HG02763 (cell line): Measurements from ENCODE around the gene PCED1B.

Experiments used
- ATAC-seq: cut with Tn5 transposase; IDR thresholded peaks from one replicate; pipeline ENCODE4 v1.9.1; 2021; ENCODE audit warnings: mild to moderate bottlenecking, moderate library complexity; ENCODE audit not compliant: unreplicated experiment

PCED1B gene

DNA sequence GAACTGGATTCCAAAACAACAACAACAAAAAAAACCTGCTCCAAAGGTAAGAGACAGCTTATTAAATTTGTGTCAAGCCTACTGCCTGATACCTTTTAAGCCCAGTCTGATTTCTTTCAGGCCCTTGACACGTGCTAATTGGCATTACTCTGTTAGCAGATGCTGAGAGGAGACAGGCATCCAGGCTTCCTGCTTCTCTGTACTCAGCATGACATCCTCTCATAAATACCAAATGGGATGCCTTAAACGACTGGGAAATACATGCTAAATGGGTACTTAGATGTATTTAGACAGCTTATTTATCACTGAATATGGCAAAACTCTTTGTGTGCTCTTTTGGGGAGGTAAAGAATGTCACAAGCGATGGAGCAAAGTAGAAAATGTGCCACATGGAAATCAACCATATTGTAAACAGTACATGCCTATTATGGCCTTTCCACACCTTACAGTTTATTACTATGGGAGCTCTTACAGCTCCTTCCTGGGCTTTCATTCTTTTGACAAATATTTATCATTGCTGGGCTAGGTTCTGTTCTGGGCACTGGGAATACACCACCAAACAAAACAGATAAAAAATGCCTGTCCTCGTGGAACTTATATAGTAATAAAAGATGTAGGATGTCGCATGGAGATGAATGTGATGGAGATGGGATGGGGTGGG lies 11.5 kb upstream of the PCED1B start:
- ATAC-seq = no peak

DNA sequence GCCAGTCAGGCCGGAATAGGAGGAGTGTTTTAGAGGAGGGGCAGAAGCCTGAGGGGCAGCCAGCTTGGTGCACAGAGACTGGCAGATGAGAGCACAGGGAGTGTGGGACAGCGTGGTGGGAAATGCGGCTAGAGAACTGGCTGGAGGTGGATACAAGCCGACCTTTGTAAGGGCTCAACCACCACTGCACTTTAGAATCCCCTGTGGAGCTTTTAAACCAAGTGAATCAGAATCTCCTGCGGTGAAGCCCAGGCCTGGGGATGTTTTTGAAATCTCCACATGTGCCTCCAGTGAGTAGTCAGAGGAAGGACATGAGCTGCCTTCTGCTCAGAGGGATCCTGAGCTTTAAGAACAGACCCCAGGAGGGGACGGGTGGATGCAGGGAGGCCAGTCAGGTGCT lies 10.9 kb upstream of the PCED1B start:
- ATAC-seq = no peak

DNA sequence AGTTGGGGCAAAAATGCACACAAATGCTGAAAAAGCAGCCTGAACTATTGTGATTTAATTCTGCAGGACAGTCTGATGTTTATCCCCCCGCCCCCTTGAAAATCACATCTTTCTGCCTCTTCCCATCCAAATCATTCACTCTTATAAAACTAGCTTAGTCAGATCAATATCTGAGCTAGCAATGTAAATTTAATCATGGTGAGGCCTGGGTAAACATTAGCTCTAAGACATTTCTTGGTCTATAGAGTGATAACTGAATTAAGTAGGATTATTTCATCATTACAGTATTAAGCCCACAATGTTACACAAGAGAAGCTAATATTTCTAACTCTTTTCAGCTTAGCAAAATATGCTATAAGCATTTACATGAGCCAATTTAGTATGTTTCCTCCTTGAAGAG lies 9.1 kb upstream of the PCED1B start:
- no peak for ATAC-seq

DNA sequence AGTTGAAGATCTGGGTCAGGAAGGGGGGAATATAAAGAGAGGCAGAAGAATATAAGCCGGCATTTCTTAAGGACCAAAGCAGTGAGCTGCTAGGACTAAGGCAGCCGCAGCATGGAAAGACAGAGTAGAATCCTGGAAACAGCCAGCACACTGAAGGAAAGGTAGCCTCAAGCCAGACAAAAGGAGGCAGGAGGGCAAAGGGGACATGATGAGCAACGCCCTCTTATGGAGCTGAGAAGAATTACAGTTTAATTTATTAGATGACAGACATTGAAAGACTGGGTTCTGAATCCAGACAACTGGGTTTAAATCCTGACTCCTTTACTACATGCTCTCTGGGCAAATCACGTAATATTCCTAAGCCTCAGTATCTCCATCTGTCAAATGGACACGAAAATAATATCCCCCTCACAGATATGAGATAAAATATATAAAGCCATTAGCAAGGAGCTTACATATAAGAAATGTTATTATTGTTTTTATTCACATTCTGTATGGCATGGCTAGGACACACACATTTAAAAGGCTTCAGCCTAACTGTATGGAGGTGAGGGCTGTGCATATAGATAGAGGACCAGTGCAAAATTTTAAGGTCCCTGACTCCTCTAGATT lies 8.1 kb upstream of the PCED1B start:
- no peak for ATAC-seq

DNA sequence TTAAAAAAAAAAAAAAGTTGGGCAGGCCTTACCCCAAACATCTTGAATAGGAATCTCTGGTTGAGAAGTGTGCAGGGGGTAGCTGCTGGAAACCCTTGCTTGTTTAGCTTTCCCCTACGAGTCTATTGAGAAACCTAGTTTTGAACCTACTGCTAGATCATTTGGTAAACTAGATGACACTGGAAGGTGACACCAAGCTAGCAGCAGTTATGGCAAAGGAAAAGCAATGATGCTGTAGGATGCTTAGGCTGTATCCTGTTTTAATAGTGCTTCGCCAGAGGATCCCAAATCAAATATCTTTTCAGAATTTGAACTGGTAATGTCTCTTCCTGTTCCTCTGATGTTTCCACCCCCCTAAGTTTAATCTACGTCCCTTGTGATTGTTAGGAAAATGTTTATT lies 5.5 kb upstream of the PCED1B start:
- ATAC-seq = no peak

DNA sequence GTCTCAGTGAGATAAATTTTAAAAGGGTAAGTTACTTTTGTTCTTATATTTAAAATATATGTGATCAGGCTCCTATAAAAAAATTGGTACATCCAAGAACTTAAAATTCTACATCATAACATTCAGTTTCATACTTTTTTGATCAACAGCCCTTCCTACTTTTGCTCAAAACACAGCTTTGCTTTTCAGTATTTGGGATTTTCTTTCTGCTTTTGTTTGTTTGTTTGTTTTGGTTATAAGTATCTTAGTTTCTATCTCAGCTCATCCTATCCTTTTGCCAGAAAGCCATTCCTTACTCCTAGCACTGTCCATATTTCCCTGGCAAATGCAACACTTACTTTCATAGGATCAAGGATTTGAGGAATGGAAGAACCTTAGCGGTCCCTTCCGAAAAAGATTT lies 4.7 kb upstream of the PCED1B start:
- no peak for ATAC-seq

DNA sequence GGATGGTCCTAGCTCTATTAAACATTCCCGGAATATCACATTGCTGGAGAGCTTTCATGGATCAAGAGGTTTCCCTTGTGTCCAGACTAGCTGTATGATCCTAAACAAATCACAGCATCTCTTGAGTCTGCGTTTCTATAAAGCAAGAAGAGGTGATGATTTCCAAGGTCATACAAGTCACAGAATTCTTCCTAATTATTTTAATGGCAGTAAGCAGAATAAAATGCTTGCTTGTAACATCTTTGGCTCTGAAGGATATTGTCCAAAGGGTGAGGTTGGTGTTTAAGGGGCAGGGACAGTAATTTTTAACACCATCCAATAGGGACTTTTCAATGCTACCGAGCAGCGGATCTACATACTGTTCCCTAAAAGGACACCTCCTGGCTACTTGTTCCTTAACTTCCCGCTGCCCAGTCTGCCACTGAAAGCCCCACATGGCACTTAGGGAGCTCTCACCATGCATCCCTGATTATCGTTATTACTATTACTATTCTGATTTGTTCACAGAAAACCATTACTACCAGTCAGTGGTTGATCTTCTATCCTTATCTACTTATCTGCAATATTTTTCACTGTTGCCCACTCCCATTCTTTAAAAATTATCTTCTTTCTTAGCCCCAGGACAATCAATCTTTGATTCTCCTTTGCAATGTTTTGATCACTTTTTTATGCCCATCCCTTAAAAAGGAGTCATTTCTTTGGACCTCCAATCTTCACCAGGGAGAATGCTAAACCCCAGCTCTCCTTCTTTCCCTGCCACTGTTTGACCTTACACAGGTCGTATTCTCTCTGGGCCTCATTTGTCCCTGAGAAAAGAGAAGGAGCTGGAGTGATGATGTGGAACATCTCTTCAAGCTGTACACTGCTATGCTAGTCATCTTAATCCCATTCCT lies 4.0 kb upstream of the PCED1B start:
- ATAC-seq = no peak

DNA sequence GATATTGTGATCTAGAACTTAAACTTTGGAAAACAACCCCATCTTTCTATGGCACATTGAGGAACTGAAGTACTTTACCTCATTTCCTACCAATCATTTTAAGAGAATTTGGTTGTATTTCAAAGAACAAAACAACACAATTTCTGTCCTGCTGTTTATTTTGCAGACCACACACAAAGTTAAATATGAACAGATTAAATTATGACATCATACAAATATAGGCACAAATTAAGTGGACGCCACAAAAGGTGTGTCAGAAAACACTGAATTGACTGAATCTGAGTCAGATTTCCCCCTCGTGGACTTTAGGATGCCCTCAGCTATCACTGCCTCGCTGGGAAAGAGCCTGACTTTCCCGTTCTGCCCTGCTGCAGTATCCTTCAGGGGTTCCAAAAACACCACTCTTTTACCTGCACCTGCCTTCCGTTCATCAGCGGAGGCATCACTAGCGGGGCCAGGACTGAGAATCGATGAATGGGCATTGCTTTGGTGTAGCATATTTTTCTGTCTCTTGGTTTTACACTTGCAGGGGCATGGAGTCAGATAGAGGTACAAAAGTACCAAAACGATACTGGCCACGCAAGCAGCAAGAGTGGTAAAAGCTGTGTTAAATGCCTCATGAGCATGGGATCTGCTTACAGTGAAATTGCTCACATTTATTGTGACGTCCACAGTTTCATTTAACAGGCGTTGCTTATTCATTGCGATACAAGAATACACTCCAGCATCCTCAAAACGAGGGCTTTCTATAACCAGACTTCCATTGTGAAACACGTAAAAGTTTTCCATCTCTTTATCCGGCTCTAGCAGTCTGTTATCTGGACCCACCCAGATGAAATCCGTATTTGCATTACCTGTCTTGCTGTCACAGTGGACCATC lies 2.0 kb upstream of the PCED1B start:
- no peak for ATAC-seq

DNA sequence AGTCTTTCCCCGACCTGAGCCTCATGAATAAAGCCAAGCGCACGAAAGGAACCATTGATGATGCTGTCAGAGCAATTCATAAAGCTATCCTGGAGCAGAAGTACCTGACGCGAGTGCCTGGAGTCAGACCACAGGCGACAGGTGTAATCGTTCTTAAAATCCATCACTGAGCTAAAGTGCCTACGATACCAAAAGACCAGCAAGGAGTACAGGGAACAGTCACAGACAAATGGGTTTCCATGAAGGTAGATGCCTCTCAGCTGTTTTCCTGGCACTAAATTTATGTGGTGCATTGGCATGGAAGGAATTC lies 1.4 kb upstream of the PCED1B start:
- ATAC-seq = no peak

DNA sequence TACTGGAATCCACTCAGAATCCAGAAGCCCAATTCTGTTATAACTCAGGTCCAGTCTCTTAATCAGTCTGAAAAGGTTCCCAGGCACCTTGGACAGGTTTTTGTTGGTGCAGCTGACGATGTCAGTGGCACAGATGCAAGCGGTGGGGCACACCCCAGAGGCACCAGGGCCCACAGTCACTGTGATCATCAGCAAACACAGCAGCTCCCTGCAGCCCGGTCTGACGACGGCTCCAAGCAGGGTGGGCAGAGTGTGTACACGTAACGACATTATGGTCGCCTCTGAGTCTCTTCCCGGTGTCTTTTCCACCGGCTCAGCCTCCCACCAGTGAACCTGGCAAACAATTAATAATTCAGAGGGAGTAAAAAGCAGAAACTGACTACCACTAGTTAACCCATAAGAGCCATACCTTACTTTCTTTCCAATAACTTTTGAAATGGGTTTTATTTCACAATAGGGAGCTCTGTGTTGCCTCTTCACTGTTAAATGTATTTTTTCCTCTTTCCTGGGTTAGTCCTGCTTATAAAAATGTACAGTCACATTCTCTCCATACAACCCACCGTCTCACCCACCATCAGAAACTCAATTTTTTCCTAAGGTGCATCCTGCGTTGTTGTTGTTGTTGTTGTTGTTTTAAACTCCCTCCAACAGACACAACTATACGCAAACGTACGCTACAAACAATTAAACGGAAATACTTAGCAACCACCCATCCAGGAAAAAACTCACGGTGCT lies 521 bp upstream of the PCED1B start:
- ATAC-seq = no peak

DNA sequence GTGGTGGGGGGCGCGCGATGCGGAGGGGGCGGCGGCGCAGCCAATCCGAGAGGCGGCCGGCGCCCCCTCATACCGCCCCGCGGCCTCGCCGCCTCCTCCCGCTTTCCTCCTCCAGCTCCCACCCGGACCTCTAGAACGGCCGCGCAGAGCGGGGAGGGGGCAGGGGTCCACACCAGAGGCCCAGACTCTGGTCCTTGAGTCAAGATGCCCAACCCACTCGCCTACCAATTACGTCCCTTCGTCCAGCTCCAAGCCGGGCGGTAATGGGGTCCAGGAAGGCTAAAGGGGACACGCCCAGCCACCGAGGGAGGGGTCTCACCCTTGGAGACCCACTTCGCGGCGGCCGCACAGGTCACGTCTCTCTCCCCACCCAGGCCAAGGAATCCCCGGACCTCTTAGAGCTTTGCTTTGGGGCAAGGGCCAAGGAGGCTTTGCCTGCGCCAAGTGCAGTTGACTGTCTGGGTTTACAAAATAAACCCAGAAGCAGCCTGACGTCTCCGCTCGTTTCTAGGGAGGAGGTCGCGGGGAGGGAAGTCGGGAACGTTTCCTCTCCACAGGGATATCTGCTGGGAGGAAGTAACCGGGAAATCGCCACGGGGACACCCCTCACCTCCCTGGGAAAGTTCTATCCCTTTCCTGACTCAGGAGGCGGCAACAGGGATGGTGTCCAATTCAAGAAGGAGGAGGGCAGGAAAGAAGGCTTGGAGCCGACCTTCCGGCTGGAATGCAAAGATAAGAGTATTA lies 732 bp downstream of the PCED1B start:
- ATAC-seq = peak; percentile 18

DNA sequence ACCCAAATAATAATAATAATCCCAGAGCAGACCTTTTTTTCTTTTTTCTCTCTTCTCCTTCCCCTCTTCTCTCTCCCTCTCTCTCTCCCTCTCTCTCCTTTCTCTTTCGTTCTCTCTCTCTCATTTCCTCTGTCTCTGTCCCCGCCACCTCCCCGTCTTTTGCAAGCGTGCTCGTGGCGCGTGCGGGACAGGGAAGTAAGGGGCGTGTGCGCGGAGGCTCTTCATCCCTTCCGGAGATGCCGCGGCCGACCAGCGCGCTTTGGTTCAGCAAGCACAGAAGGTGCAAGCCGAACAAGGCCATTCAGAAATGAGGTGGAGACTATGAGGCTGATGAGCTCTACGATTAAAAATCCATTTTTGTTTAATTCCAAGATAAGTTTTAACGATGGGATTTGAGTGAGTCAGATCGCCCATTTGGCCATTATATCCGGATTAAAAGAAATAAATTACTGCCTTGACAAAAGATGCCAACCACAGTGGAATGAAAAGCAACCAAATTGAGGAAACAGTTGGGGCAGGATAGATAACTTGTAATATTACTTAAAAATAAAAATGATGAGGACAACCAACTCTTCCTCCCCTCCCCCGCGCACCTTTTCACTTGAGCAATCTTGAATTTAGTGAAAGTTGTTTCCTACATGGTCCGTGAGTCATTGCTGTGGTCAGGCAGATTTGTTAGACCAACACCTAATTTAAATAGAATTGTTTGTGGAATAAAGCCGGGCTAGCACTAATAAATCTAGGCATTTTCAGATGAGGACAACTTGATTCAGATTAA lies 1.5 kb downstream of the PCED1B start:
- ATAC-seq = no peak

DNA sequence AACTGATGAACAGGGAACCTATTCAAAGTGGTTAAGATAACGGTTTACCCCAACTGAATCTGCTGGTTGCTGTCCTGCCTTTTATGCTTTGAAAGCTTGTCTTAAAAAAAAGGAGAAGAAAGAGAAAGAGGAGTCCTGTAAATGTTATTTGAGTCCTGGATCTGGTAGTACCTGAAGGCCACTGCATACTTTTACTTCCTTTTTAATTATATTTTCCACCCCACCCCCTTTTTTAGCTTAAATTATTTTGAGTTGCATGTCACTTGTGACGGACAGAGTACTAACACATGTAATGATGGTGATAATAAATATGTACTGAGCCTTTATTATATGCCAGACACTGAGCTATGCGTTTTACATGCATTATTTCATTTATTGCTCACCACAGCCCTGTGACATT lies 2.9 kb downstream of the PCED1B start:
- no peak for ATAC-seq

DNA sequence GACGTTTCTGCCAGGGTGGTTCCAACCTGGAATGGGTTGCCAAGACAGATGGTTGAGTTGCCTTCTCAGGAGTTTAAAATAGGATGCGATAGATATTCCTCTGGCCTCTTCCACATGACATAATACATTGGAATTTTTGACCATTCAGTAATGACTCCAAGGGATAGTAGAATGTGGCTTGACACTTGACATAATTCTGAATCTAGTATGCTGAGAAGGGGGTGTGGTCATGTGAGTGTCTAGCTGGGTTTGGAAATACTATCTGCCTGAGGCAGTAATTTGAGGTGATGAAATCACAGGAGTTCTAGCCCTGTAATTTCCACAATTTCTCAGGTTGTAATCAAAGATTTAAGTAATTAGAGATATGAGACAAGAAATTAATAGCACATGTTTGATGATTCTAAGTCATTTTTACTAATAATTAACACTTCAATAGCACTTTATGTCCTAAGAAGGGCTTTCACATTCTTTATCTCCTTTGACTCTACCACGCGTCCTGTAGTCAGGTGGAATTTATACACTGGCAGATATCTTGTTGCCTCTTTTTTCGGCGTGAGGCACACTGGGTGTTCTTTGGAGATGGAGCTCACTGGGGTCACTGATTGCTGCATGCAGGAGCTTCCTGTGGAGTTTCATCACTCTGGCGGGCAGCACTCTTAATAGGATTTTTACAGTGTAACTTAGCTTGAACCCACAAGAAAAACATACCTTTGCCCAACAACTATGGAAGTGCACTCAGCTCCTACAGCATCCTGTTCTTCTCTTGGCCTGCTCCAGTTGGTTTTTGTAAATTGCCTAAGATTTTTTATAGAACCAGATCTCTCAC lies 3.6 kb downstream of the PCED1B start:
- ATAC-seq = no peak

DNA sequence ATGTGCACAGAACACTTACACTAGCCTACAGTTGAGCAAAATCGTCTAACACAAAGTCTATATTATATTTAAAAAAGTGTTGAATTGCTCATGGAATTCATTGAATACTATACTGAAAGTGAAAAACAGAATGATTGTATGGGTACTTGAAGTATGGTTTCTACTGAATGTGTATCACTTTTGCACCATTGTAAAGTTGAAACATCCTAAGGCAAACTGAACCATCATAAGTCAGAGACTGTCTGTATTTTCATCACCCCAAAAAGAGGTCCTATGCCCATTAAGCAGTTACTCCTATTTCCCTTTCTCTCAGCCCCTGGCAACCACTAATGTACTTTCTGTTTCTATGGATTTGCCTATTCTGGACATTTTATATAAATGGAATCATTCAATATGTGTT lies 4.8 kb downstream of the PCED1B start:
- no peak for ATAC-seq

DNA sequence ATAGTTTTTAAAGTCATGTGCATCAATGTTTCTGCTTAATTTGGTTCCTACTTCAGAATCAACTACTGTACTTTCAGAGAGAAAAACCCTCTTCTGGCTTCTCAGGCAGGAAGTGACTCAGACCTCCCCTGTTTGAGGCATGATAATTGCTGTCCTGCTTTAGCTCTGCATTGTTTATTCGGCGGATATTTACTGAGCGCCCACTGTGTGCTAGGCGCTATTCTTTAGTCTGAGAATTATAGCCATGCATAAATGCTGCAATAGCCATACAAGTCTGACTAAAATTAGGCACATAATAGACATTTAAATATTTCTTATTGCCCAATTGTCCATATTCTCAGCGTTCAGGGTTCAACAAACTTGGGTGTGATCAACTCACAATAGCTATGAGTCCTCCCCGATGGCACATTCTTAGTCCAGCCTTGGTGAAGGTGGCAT lies 6.4 kb downstream of the PCED1B start:
- ATAC-seq = no peak

DNA sequence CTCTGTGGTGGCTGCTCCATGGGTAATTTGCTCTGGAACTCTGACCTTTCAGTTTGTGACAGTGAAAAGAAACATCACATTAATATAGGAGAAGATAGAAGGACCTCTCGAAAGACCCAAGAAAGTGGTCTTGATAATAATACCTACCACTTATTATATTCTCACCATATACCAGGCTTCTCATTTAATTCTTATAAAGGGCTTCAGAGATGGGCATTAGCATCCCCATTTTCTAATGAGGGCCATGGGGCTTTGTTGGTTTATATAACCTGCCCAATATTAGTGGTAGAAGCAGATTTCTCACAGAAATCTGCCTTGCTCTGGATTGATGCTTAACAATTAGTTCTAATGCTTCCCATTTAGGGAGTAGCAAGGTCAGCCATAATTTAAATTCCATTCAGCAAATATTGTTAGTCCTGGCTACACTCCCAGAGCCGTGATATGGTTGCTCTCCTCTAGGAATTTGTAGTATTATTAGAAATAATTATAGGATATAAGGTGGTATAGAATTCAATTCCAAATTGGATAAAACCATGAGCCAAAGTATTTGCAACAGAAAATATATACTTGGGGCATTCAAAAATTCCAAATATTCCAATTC lies 7.8 kb downstream of the PCED1B start:
- ATAC-seq = no peak
